HEK293T (cell line): Measurements from ENCODE around the gene PARVA.

Experiments used
- CTCF ChIA-PET: fragments of 350-600 bp; formaldehyde crosslinking; extraction: SDS; loops from one replicate; lab custom pipeline; 2021; ENCODE audit warnings: antibody characterized with exemption, inconsistent platforms; lab: Yijun Ruan, JAX
- POLR2A ChIA-PET: fragments of 350-600 bp; formaldehyde crosslinking; extraction: SDS; loops from one replicate; lab custom pipeline; 2020; ENCODE audit warnings: antibody characterized with exemption, inconsistent platforms; lab: Yijun Ruan, JAX
- DNase-seq: peaks from one replicate; pipeline ENCODE4 v3.0.0; 2012; ENCODE audit warnings: mixed read lengths; ENCODE audit errors: extremely low spot score
- ARNT ChIP-seq: fragments of 450-650 bp; IDR thresholded peaks from 2 replicates; pipeline ENCODE4 v1.6.1; 2017; ENCODE audit warnings: mild to moderate bottlenecking
- BHLHE40 ChIP-seq: fragments of 450-650 bp; IDR thresholded peaks from 2 replicates; pipeline ENCODE4 v1.6.1; 2016; ENCODE audit warnings: mild to moderate bottlenecking, moderate library complexity, borderline replicate concordance
- CTBP1 ChIP-seq: fragments of 450-650 bp; IDR thresholded peaks from 2 replicates; pipeline ENCODE4 v1.6.1; 2016; ENCODE audit warnings: borderline replicate concordance
- ELF4 ChIP-seq: fragments of 450-650 bp; IDR thresholded peaks from 2 replicates; pipeline ENCODE4 v1.6.1; 2017; ENCODE audit warnings: antibody characterized with exemption
- FOXA1 ChIP-seq: fragments of 450-650 bp; IDR thresholded peaks from 2 replicates; pipeline ENCODE4 v1.6.1; 2016; ENCODE audit warnings: mild to moderate bottlenecking
- FOXK2 ChIP-seq: fragments of 450-650 bp; IDR thresholded peaks from 2 replicates; pipeline ENCODE4 v1.6.1; 2016; ENCODE audit warnings: mild to moderate bottlenecking
- FOXM1 ChIP-seq: fragments of 450-650 bp; IDR thresholded peaks from 2 replicates; pipeline ENCODE4 v1.6.1; 2017; ENCODE audit warnings: mild to moderate bottlenecking, borderline replicate concordance
- HDGF ChIP-seq: fragments of 450-650 bp; IDR thresholded peaks from 2 replicates; pipeline ENCODE4 v1.6.1; 2017; ENCODE audit warnings: antibody characterized with exemption, borderline replicate concordance
- L3MBTL2 ChIP-seq: fragments of 450-650 bp; conservative IDR thresholded peaks from 2 replicates; pipeline ENCODE4 v1.6.1; 2016; ENCODE audit warnings: mild to moderate bottlenecking
- LEF1 ChIP-seq: fragments of 450-650 bp; IDR thresholded peaks from 2 replicates; pipeline ENCODE4 v1.6.1; 2017; ENCODE audit warnings: mild to moderate bottlenecking, borderline replicate concordance
- NFRKB ChIP-seq: fragments of 450-650 bp; IDR thresholded peaks from 2 replicates; pipeline ENCODE4 v1.6.1; 2016; ENCODE audit warnings: mild to moderate bottlenecking, moderate library complexity
- PKNOX1 ChIP-seq: fragments of 450-650 bp; IDR thresholded peaks from 2 replicates; pipeline ENCODE4 v1.6.1; 2016
- SP1 ChIP-seq: fragments of 450-650 bp; IDR thresholded peaks from 2 replicates; pipeline ENCODE4 v1.6.1; 2017
- SUZ12 ChIP-seq: fragments of 450-650 bp; IDR thresholded peaks from 2 replicates; pipeline ENCODE4 v1.6.1; 2016; ENCODE audit warnings: mild to moderate bottlenecking
- TARDBP ChIP-seq: fragments of 450-650 bp; IDR thresholded peaks from 2 replicates; pipeline ENCODE4 v1.6.1; 2016
- ZNF384 ChIP-seq: fragments of 450-650 bp; IDR thresholded peaks from 2 replicates; pipeline ENCODE4 v1.6.1; 2016

Gene PARVA

GRCh38 chr11:12449961-12450715, 72.8 kb downstream of the PARVA start:
- DNase-seq, result no peak
- TF ChIP-seq LEF1, result no peak
- no peak for TF ChIP-seq L3MBTL2
- TF ChIP-seq FOXM1, result no peak
- no peak for TF ChIP-seq ARNT
- POLR2A ChIA-PET, result no interaction called here
- CTCF ChIA-PET, result no interaction called here

- CTCF ChIA-PET, result no interaction called here
These were observed 73.9 kb downstream of the PARVA start for GRCh38 chr11:12451179-12451814.

GRCh38 chr11:12453243-12453642, 75.9 kb downstream of the PARVA start:
- no peak for DNase-seq
- TF ChIP-seq FOXK2 (no peak), L3MBTL2 (no peak)
- ChIA-PET CTCF (no interaction called here), POLR2A (no interaction called here)

More at GRCh38 chr11:12451179-12451814, 73.9 kb downstream of the PARVA start:
- no peak for DNase-seq
- TF ChIP-seq CTBP1 (no peak), L3MBTL2 (no peak), NFRKB (no peak), ARNT (no peak), ZNF384 (no peak), FOXA1 (no peak), SP1 (no peak), SUZ12 (no peak), FOXK2 (no peak), PKNOX1 (no peak), TARDBP (no peak), LEF1 (no peak), HDGF (no peak), BHLHE40 (no peak), ELF4 (no peak)
- POLR2A ChIA-PET, result no interaction called here

- ChIA-PET CTCF (no interaction called here), POLR2A (no interaction called here)
- no peak for TF ChIP-seq SUZ12
- no peak for TF ChIP-seq FOXM1
- no peak for TF ChIP-seq ZNF384
- TF ChIP-seq CTBP1, result no peak
- no peak for TF ChIP-seq HDGF
- no peak for TF ChIP-seq NFRKB
- no peak for TF ChIP-seq PKNOX1
- TF ChIP-seq FOXA1, result no peak
- TF ChIP-seq SP1, result no peak
- no peak for TF ChIP-seq BHLHE40
- TF ChIP-seq LEF1, result no peak
- TF ChIP-seq FOXK2, result no peak
- no peak for TF ChIP-seq L3MBTL2
- TF ChIP-seq TARDBP, result no peak
- no peak for TF ChIP-seq ELF4
- TF ChIP-seq ARNT, result no peak
- no peak for DNase-seq
These were observed 77.4 kb downstream of the PARVA start for GRCh38 chr11:12454782-12455181.

GRCh38 chr11:12455938-12456337, 78.6 kb downstream of the PARVA start:
- POLR2A ChIA-PET, result no interaction called here
- TF ChIP-seq ELF4, result no peak
- no peak for TF ChIP-seq L3MBTL2
- TF ChIP-seq LEF1, result no peak
- TF ChIP-seq SP1, result no peak
- no peak for TF ChIP-seq CTBP1
- TF ChIP-seq FOXM1, result no peak
- no peak for TF ChIP-seq ARNT
- CTCF ChIA-PET, result no interaction called here
- no peak for DNase-seq

- DNase-seq, result no peak
- CTCF ChIA-PET, result no interaction called here
- POLR2A ChIA-PET, result no interaction called here
- no peak for TF ChIP-seq FOXM1
- no peak for TF ChIP-seq LEF1
- no peak for TF ChIP-seq SUZ12
- TF ChIP-seq SP1, result no peak
- no peak for TF ChIP-seq ZNF384
- TF ChIP-seq TARDBP, result no peak
- no peak for TF ChIP-seq CTBP1
- TF ChIP-seq ELF4, result no peak
- TF ChIP-seq ARNT, result no peak
- TF ChIP-seq HDGF, result no peak
- TF ChIP-seq FOXA1, result no peak
- TF ChIP-seq NFRKB, result no peak
- TF ChIP-seq L3MBTL2, result no peak
These were observed 79.5 kb downstream of the PARVA start for GRCh38 chr11:12456651-12457579.
